HG03469 (cell line): ENCODE results near the gene SPTBN4.
"Not testable (repeated sequence)": the region's sequence is repeated elsewhere in the genome, so short reads cannot be mapped to it uniquely, and the experiment has no call there.

Source experiments
- ATAC-seq: cut with Tn5 transposase; IDR thresholded peaks from one replicate; pipeline ENCODE4 v1.9.1; 2021; ENCODE audit warnings: mild to moderate bottlenecking, moderate library complexity, moderate number of reproducible peaks; ENCODE audit not compliant: unreplicated experiment

The SPTBN4 gene

GRCh38 chr19:40502647-40503319 lies 36.0 kb downstream of the SPTBN4 start:
- no peak for ATAC-seq

GRCh38 chr19:40503320-40503695 lies 36.5 kb downstream of the SPTBN4 start:
- no peak for ATAC-seq

- no peak for ATAC-seq
These were observed 39.3 kb downstream of the SPTBN4 start for GRCh38 chr19:40506099-40506498.

- no peak for ATAC-seq
These were observed 41.1 kb downstream of the SPTBN4 start for GRCh38 chr19:40507892-40508291.

- no peak for ATAC-seq
These were observed 42.0 kb downstream of the SPTBN4 start for GRCh38 chr19:40508739-40509260.

- ATAC-seq: no peak
These were observed 43.8 kb downstream of the SPTBN4 start for GRCh38 chr19:40510526-40511115.

- no peak for ATAC-seq
These were observed 44.7 kb downstream of the SPTBN4 start for GRCh38 chr19:40511487-40511886.

- ATAC-seq: no peak
These were observed 45.3 kb downstream of the SPTBN4 start for GRCh38 chr19:40512110-40512472.

- no peak for ATAC-seq
These were observed 45.9 kb downstream of the SPTBN4 start for GRCh38 chr19:40512473-40513344.

- no peak for ATAC-seq
These were observed 46.5 kb downstream of the SPTBN4 start for GRCh38 chr19:40513345-40513678.

GRCh38 chr19:40513741-40514315 lies 47.0 kb downstream of the SPTBN4 start:
- no peak for ATAC-seq

GRCh38 chr19:40517248-40517647 lies 50.4 kb downstream of the SPTBN4 start:
- no peak for ATAC-seq

- no peak for ATAC-seq
These were observed 52.8 kb downstream of the SPTBN4 start for GRCh38 chr19:40519352-40520322.

- ATAC-seq: no peak
These were observed 54.5 kb downstream of the SPTBN4 start for GRCh38 chr19:40521276-40521675.

- ATAC-seq: not testable (repeated sequence)
These were observed 55.1 kb downstream of the SPTBN4 start for GRCh38 chr19:40521900-40522299.

GRCh38 chr19:40523322-40524047 lies 56.7 kb downstream of the SPTBN4 start:
- no peak for ATAC-seq

GRCh38 chr19:40524133-40524549 lies 57.3 kb downstream of the SPTBN4 start:
- no peak for ATAC-seq

- no peak for ATAC-seq
These were observed 57.9 kb downstream of the SPTBN4 start for GRCh38 chr19:40524655-40525054.

- no peak for ATAC-seq
These were observed 58.6 kb downstream of the SPTBN4 start for GRCh38 chr19:40525234-40526051.
